ENCODE results near the gene MAGEA4. TPM values are rescaled to one million over a fixed set of nuclear protein-coding genes. Genes with fewer than 3 reads are reported as not detected.

Gene MAGEA4
- total and polyA plus RNA-seq, 2 experiments from 2014 or later: not detected

GRCh38 chrX:151922692-151923091, 10.0 kb downstream of the MAGEA4 start:
- no peak overlapping the region for H3K4me3 ChIP-seq
- H3K79me2 ChIP-seq: no peaks in the 10 kb centered on the region
- no peak overlapping the region for H3K27ac ChIP-seq
- no peak for DNase-seq (ENCODE audit: low spot score)
- WGBS (ENCODE audit: low lambda C conversion rate, missing lambda C conversion rate): 82% methylated on average over 5 of the region's 5 CpGs
- H3K9me2 ChIP-seq (replicated peaks; ENCODE audit: insufficient read depth): no peaks in the 10 kb centered on the region
- no peak overlapping the region for H3K4me2 ChIP-seq
- H3K9me3 ChIP-seq (ENCODE audit: low read depth): no peaks in the 10 kb centered on the region
- no peak for TF ChIP-seq EZH2phosphoT487 (IDR thresholded peaks at IDR 0.05; ENCODE audit: low read depth, severe bottlenecking, unreplicated experiment)
- no peak for TF ChIP-seq EZH2 (IDR thresholded peaks at IDR 0.05; ENCODE audit: borderline replicate concordance)
- TF ChIP-seq CTCF (IDR thresholded peaks at IDR 0.05; ENCODE audit: poor library complexity): no peak
- H3K4me1 ChIP-seq (ENCODE audit: insufficient read depth): no peaks in the 10 kb centered on the region
- H3K27me3 ChIP-seq: no peaks in the 10 kb centered on the region
- H2AFZ ChIP-seq: no peak overlapping the region
- H4K20me1 ChIP-seq (ENCODE audit: insufficient read depth, poor library complexity, severe bottlenecking): no peaks in the 10 kb centered on the region
- H3K36me3 ChIP-seq (replicated peaks; ENCODE audit: insufficient read depth, low read depth): no peaks in the 10 kb centered on the region

DNA sequence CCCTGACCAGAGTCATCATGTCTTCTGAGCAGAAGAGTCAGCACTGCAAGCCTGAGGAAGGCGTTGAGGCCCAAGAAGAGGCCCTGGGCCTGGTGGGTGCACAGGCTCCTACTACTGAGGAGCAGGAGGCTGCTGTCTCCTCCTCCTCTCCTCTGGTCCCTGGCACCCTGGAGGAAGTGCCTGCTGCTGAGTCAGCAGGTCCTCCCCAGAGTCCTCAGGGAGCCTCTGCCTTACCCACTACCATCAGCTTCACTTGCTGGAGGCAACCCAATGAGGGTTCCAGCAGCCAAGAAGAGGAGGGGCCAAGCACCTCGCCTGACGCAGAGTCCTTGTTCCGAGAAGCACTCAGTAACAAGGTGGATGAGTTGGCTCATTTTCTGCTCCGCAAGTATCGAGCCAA, 11.0 kb downstream of the MAGEA4 start:
- Histone ChIP-seq H3K4me1 (ENCODE audit: insufficient read depth) (no peaks in the 10 kb centered on the region), H4K20me1 (ENCODE audit: insufficient read depth, poor library complexity, severe bottlenecking) (no peaks in the 10 kb centered on the region), H3K27ac (no peak overlapping the region), H3K27me3 (no peaks in the 10 kb centered on the region), H2AFZ (no peak overlapping the region), H3K9me2 (replicated peaks; ENCODE audit: insufficient read depth) (no peaks in the 10 kb centered on the region), H3K4me3 (no peak overlapping the region), H3K9me3 (ENCODE audit: low read depth) (no peaks in the 10 kb centered on the region), H3K79me2 (no peaks in the 10 kb centered on the region), H3K36me3 (replicated peaks; ENCODE audit: insufficient read depth, low read depth) (no peaks in the 10 kb centered on the region), H3K4me2 (no peak overlapping the region)
- DNase-seq (ENCODE audit: low spot score): no peak
- TF ChIP-seq CTCF (IDR thresholded peaks at IDR 0.05; ENCODE audit: poor library complexity): no peak
- WGBS (ENCODE audit: low lambda C conversion rate, missing lambda C conversion rate): 86% methylated on average over 6 of the region's 6 CpGs

DNA sequence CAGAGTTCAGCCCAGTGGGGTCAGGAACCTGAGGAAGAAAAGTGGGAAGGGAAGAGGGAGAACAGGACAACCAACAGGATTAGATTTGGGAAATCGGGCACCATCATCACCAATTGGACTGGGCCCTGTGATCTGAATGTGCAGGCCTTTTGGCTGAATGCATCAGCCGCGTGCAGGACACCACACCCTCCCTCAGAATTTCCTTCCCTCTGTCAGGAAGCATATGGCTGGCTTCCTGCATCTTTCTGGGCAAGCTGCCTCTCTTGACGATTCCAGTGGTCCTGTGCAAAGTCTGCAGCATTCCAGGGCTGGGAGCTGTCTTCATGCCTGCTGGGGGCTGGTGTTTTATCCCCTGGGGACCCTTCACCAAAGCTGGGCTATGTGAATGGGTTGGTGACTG, 16.4 kb downstream of the MAGEA4 start:
- H3K27ac ChIP-seq: no peak overlapping the region
- no peaks in the 10 kb centered on the region for H3K36me3 ChIP-seq (replicated peaks; ENCODE audit: insufficient read depth, low read depth)
- DNase-seq (ENCODE audit: low spot score): no peak
- H3K9me2 ChIP-seq (replicated peaks; ENCODE audit: insufficient read depth): no peaks in the 10 kb centered on the region
- no peak overlapping the region for H3K4me2 ChIP-seq
- no peak overlapping the region for H2AFZ ChIP-seq
- no peaks in the 10 kb centered on the region for H3K9me3 ChIP-seq (ENCODE audit: low read depth)
- 62% methylated on average over 4 of the region's 4 CpGs for WGBS (ENCODE audit: low lambda C conversion rate, missing lambda C conversion rate)
- H4K20me1 ChIP-seq (ENCODE audit: insufficient read depth, poor library complexity, severe bottlenecking): no peaks in the 10 kb centered on the region
- no peak overlapping the region for H3K4me3 ChIP-seq
- TF ChIP-seq EZH2phosphoT487 (IDR thresholded peaks at IDR 0.05; ENCODE audit: low read depth, severe bottlenecking, unreplicated experiment) (no peak), EZH2 (IDR thresholded peaks at IDR 0.05; ENCODE audit: borderline replicate concordance) (no peak)
- H3K27me3 ChIP-seq: no peaks in the 10 kb centered on the region
- H3K79me2 ChIP-seq: no peaks in the 10 kb centered on the region
- no peaks in the 10 kb centered on the region for H3K4me1 ChIP-seq (ENCODE audit: insufficient read depth)

- no peak for DNase-seq (ENCODE audit: low spot score)
- no peak overlapping the region for H2AFZ ChIP-seq
- no peaks in the 10 kb centered on the region for H3K9me2 ChIP-seq (replicated peaks; ENCODE audit: insufficient read depth)
- H3K9me3 ChIP-seq (ENCODE audit: low read depth): no peaks in the 10 kb centered on the region
- WGBS (ENCODE audit: low lambda C conversion rate, missing lambda C conversion rate): 92% methylated on average over 1 of the region's 1 CpG
- no peak overlapping the region for H3K4me3 ChIP-seq
- no peaks in the 10 kb centered on the region for H4K20me1 ChIP-seq (ENCODE audit: insufficient read depth, poor library complexity, severe bottlenecking)
- TF ChIP-seq EZH2 (IDR thresholded peaks at IDR 0.05; ENCODE audit: borderline replicate concordance) (no peak), EZH2phosphoT487 (IDR thresholded peaks at IDR 0.05; ENCODE audit: low read depth, severe bottlenecking, unreplicated experiment) (no peak), CTCF (IDR thresholded peaks at IDR 0.05; ENCODE audit: poor library complexity) (no peak)
- no peaks in the 10 kb centered on the region for H3K79me2 ChIP-seq
- no peaks in the 10 kb centered on the region for H3K4me1 ChIP-seq (ENCODE audit: insufficient read depth)
- H3K27me3 ChIP-seq: no peaks in the 10 kb centered on the region
- H3K4me2 ChIP-seq: no peak overlapping the region
- H3K27ac ChIP-seq: no peak overlapping the region
- H3K36me3 ChIP-seq (replicated peaks; ENCODE audit: insufficient read depth, low read depth): no peaks in the 10 kb centered on the region
These were observed 22.7 kb downstream of the MAGEA4 start for GRCh38 chrX:151935358-151935757.
